ENCODE results near the gene FOCAD.

- TF ChIP-seq CTCF (conservative IDR thresholded peaks at IDR 0.05; ENCODE audit: low read length) (no peak), EZH2phosphoT487 (IDR thresholded peaks at IDR 0.05; ENCODE audit: borderline replicate concordance) (no peak)
Measured at GRCh38 chr9:20811872-20812271, 127.8 kb downstream of the FOCAD start.
